Activated CD8-positive, alpha-beta T cell treated with anti-CD3 and anti-CD28 coated beads for 36 hours (primary cell): ENCODE data around the gene TGFB2. TPM values are rescaled to one million over a fixed set of nuclear protein-coding genes. Genes with fewer than 3 reads are reported as not detected.

ENCODE experiments used
- ATAC-seq: fragments of 200-7000 bp; cut with Tn5 transposase; one replicate; pipeline ENCODE4 v1.10.0; 2021; ENCODE audit warnings: mild to moderate bottlenecking, moderate library complexity
- CTCF ChIA-PET: fragments of 350-600 bp; sonication (Branson Sonifier 250); formaldehyde crosslinking; loops from one replicate; lab custom pipeline; 2021; ENCODE audit warnings: antibody characterized with exemption; lab: Charles Lee
- POLR2A ChIA-PET: fragments of 350-600 bp; sonication (Branson Sonifier 250); formaldehyde crosslinking; loops from one replicate; lab custom pipeline; 2021; ENCODE audit warnings: antibody characterized with exemption; lab: Charles Lee
- DNase-seq: peaks from one replicate; pipeline ENCODE4 v3.0.0-alpha.2; 2020
- H3K27ac Mint-ChIP-seq: one replicate; pipeline ENCODE4 v1.8.0; 2021; ENCODE audit warnings: mild to moderate bottlenecking, mixed read lengths
- H3K27me3 Mint-ChIP-seq: one replicate; pipeline ENCODE4 v1.8.0; 2021; ENCODE audit warnings: mixed read lengths
- H3K36me3 Mint-ChIP-seq: one replicate; pipeline ENCODE4 v1.8.0; 2021; ENCODE audit warnings: low read depth, mixed read lengths
- H3K4me1 Mint-ChIP-seq: one replicate; pipeline ENCODE4 v1.8.0; 2021; ENCODE audit warnings: low read depth, mixed read lengths
- H3K4me3 Mint-ChIP-seq: one replicate; pipeline ENCODE4 v1.8.0; 2021; ENCODE audit warnings: mild to moderate bottlenecking, moderate library complexity, mixed read lengths
- H3K9me3 Mint-ChIP-seq: one replicate; pipeline ENCODE4 v1.8.0; 2021; ENCODE audit warnings: mixed read lengths
- CTCF ChIP-seq: fragments of 200-600 bp; IDR thresholded peaks from one replicate; pipeline ENCODE4 v1.8.0; 2022; ENCODE audit warnings: antibody characterized with exemption, mild to moderate bottlenecking
- intact Hi-C: fragments of 100-400 bp; cut with micrococcal nuclease; formaldehyde crosslinking; loops from one replicate; pipeline ENCODE4 v1.10.0; 2022
- total RNA-seq, 2 experiments: library from RNA; stranded (reverse); gene quantifications; one replicate each; pipeline ENCODE4 v1.2.3, GENCODE V29; 2021

TGFB2 gene
- total RNA-seq, 2 experiments from 2014 or later: not detected

GRCh38 chr1:218380125-218380977 is 35.2 kb downstream of the TGFB2 start:
- peaks cover 50% of the 10 kb centered on the region for H3K27me3 Mint-ChIP-seq
- ATAC-seq (no peak), DNase-seq (no peak)
- H3K27ac Mint-ChIP-seq: no peak overlapping the region
- H3K4me1 Mint-ChIP-seq: peaks cover 21% of the 10 kb centered on the region
- POLR2A ChIA-PET: no interaction called here
- CTCF ChIA-PET: interaction anchor here (1.7 kb wide), 1 partner anchor 16 kb away, joined by 6 read pairs; no protein-coding TSS in a partner anchor
- H3K4me3 Mint-ChIP-seq: no peak overlapping the region
- no peaks in the 10 kb centered on the region for H3K36me3 Mint-ChIP-seq
- intact Hi-C loops: no loop called here
- TF ChIP-seq CTCF: no peak
- H3K9me3 Mint-ChIP-seq: no peaks in the 10 kb centered on the region

GRCh38 chr1:218382261-218382660 is 37.1 kb downstream of the TGFB2 start:
- H3K27ac Mint-ChIP-seq: no peak overlapping the region
- peaks cover 13% of the 10 kb centered on the region for H3K4me1 Mint-ChIP-seq
- ChIA-PET CTCF (interaction anchor here (1.6 kb wide), 1 partner anchor 53 kb away, joined by 7 read pairs; no protein-coding TSS in a partner anchor), POLR2A (no interaction called here)
- no peak for DNase-seq
- no peak for TF ChIP-seq CTCF
- no peaks in the 10 kb centered on the region for H3K9me3 Mint-ChIP-seq
- H3K36me3 Mint-ChIP-seq: no peaks in the 10 kb centered on the region
- no peak for ATAC-seq
- intact Hi-C loops: no loop called here
- peaks cover 56% of the 10 kb centered on the region for H3K27me3 Mint-ChIP-seq
- H3K4me3 Mint-ChIP-seq: no peak overlapping the region

GRCh38 chr1:218383051-218383450 is 37.9 kb downstream of the TGFB2 start:
- ChIA-PET CTCF (no interaction called here), POLR2A (no interaction called here)
- TF ChIP-seq CTCF: no peak
- peaks cover 7% of the 10 kb centered on the region for H3K4me1 Mint-ChIP-seq
- H3K27ac Mint-ChIP-seq: no peak overlapping the region
- no peaks in the 10 kb centered on the region for H3K9me3 Mint-ChIP-seq
- H3K4me3 Mint-ChIP-seq: no peak overlapping the region
- H3K36me3 Mint-ChIP-seq: no peaks in the 10 kb centered on the region
- peaks cover 56% of the 10 kb centered on the region for H3K27me3 Mint-ChIP-seq
- intact Hi-C loops: no loop called here
- ATAC-seq: no peak
- DNase-seq: no peak

- Mint-ChIP-seq H3K4me1 (peaks cover 7% of the 10 kb centered on the region), H3K27ac (no peak overlapping the region), H3K4me3 (no peak overlapping the region), H3K9me3 (no peaks in the 10 kb centered on the region), H3K36me3 (no peaks in the 10 kb centered on the region), H3K27me3 (peaks cover 55% of the 10 kb centered on the region)
- ChIA-PET POLR2A (no interaction called here), CTCF (interaction anchor here (0.7 kb wide), 1 partner anchor 48 kb away, joined by 3 read pairs; no protein-coding TSS in a partner anchor)
- DNase-seq (no peak), ATAC-seq (no peak)
- intact Hi-C loops: no loop called here
- TF ChIP-seq CTCF: no peak
Observed at GRCh38 chr1:218383681-218384080, 38.5 kb downstream of the TGFB2 start.

- Mint-ChIP-seq H3K36me3 (no peaks in the 10 kb centered on the region), H3K27me3 (peaks cover 57% of the 10 kb centered on the region), H3K4me3 (no peak overlapping the region), H3K4me1 (peaks cover 7% of the 10 kb centered on the region), H3K9me3 (no peaks in the 10 kb centered on the region), H3K27ac (no peak overlapping the region)
- POLR2A ChIA-PET: no interaction called here
- TF ChIP-seq CTCF: no peak
- DNase-seq (peak; percentile 23), ATAC-seq (peak; percentile 75)
- CTCF ChIA-PET: interaction anchor here (0.7 kb wide), 1 partner anchor 49 kb away, joined by 3 read pairs; no protein-coding TSS in a partner anchor
- intact Hi-C loops: no loop called here
Observed at GRCh38 chr1:218384581-218384993, 39.5 kb downstream of the TGFB2 start.
